Measurements from ENCODE around the gene STXBP1. TPM values are rescaled to one million over a fixed set of nuclear protein-coding genes. Genes with fewer than 3 reads are reported as not detected.
A peak's percentile ranks its signal among the peaks of the same experiment; 100 is the strongest.

Gene STXBP1
- total and polyA plus RNA-seq, 9 of the 15 experiments (the other 6 are each of a cell fraction or from before 2014, with no cell fraction given): 4.6 to 35.1 (median 9.7) TPM

- H3K27ac ChIP-seq (ENCODE audit: extremely low read depth, low read depth, low read length): no peak overlapping the region
- in situ Hi-C loops (cut with MboI) (loop anchor here (10.0 kb wide), 2 partner anchors 139 to 279 kb away; partner anchors contain the start of genes AK1 and TOR2A), intact Hi-C loops (cut with micrococcal nuclease) (loop anchor here (10.0 kb wide), 1 partner anchor 279 kb away; the partner anchor contains the start of gene AK1)
- H3K79me2 ChIP-seq (ENCODE audit: control insufficient read depth, insufficient read depth, low read length): no peaks in the 10 kb centered on the region
- DNase-seq (ENCODE audit: extremely low read depth in 1 of 4, low spot score in 3 of 4): no peak
- peak; percentile 33 to 42; a peak in 2 of 4 replicates for TF ChIP-seq KDM1A (IDR thresholded peaks at IDR 0.05)
- TF ChIP-seq, protein P1, sequence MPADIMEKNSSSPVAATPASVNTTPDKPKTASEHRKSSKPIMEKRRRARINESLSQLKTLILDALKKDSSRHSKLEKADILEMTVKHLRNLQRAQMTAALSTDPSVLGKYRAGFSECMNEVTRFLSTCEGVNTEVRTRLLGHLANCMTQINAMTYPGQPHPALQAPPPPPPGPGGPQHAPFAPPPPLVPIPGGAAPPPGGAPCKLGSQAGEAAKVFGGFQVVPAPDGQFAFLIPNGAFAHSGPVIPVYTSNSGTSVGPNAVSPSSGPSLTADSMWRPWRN (IDR thresholded peaks at IDR 0.05; ENCODE audit: low read depth): no peak
- TF ChIP-seq ATF6 (CRISPR knock-in tag; IDR thresholded peaks at IDR 0.05): no peak
- no peak for TF ChIP-seq KLF10 (CRISPR knock-in tag; IDR thresholded peaks at IDR 0.05)
- H3K9me3 ChIP-seq (replicated peaks; ENCODE audit: control insufficient read depth, insufficient read depth, low read depth, low read length): no peaks in the 10 kb centered on the region
- no peaks in the 10 kb centered on the region for H4K20me1 ChIP-seq (replicated peaks; ENCODE audit: control insufficient read depth, insufficient read depth, low read length)
- ChIA-PET POLR2A (no interaction called here), CTCF (ENCODE audit: low intra/inter-chr PET ratio) (no interaction called here)
- no peak overlapping the region for H3K4me3 ChIP-seq
- H3K4me2 ChIP-seq (ENCODE audit: insufficient read depth, low read length): no peak overlapping the region
- WGBS (ENCODE audit: insufficient coverage, low coverage, missing lambda C conversion rate): 46% methylated on average over 5 of the region's 5 CpGs
- no peaks in the 10 kb centered on the region for H3K36me3 ChIP-seq (ENCODE audit: control insufficient read depth, insufficient read depth, low read length)
- H3K27me3 ChIP-seq (ENCODE audit: control insufficient read depth in 2 of 2, insufficient read depth in 2 of 2, low read length in 2 of 2): no peaks in the 10 kb centered on the region
- H2AFZ ChIP-seq (ENCODE audit: low read depth, low read length): no peak overlapping the region
- H3K9ac ChIP-seq (ENCODE audit: insufficient read depth in 1 of 2, low read depth in 2 of 2, low read length in 2 of 2): no peak overlapping the region
- FAIRE-seq: no peak
- no peaks in the 10 kb centered on the region for H3K9me1 ChIP-seq (ENCODE audit: control insufficient read depth, insufficient read depth, low read length)
- H3K4me1 ChIP-seq (replicated peaks in 1 of 2; ENCODE audit: control insufficient read depth in 2 of 2, insufficient read depth in 2 of 2, low read length in 2 of 2): peaks cover 9% of the 10 kb centered on the region in 2 experiments; a peak in 3 of 5 replicates
- BruUV-seq (replicated peaks): no TSS peak
- no peak for ATAC-seq
Measured at GRCh38 chr9:127595611-127596010, 16.5 kb upstream of the STXBP1 start.

All from K562 (cell line).